Measurements from ENCODE around the gene KDM1B. TPM values are rescaled to one million over a fixed set of nuclear protein-coding genes. Genes with fewer than 3 reads are reported as not detected.

KDM1B gene
- total RNA-seq, 1 experiment from 2014 or later: 21.2 TPM

GRCh38 chr6:18247002-18247401 lies 91.8 kb downstream of the KDM1B start:
- no peak for DNase-seq (ENCODE audit: unreplicated experiment)
- no peaks in the 10 kb centered on the region for H3K27me3 Mint-ChIP-seq (ENCODE audit: insufficient read depth, unreplicated experiment)
- H3K4me3 Mint-ChIP-seq (ENCODE audit: unreplicated experiment): no peak overlapping the region
- no peak for TF ChIP-seq CTCF (IDR thresholded peaks at IDR 0.05; ENCODE audit: unreplicated experiment)
- H3K36me3 Mint-ChIP-seq (ENCODE audit: insufficient read depth, unreplicated experiment): peaks cover 86% of the 10 kb centered on the region
- H3K9me3 Mint-ChIP-seq (ENCODE audit: unreplicated experiment): peaks cover 5% of the 10 kb centered on the region
- no TSS peak for BruUV-seq (replicated peaks)
- H3K27ac Mint-ChIP-seq (ENCODE audit: low read depth, unreplicated experiment): peak overlapping the region; percentile 82
- intact Hi-C loops (cut with micrococcal nuclease): no loop called here
- POLR2A ChIA-PET: interaction anchor here (0.6 to 3.5 kb wide), 13 partner anchors 8 to 383 kb away, joined by 3 to 65 read pairs (median 4); partner anchors contain the start of genes DEK, KDM1B, KIF13A and RNF144B
- CTCF ChIA-PET: interaction anchor here (0.6 to 0.9 kb wide), 2 partner anchors 157 to 431 kb away, joined by 3 to 4 read pairs; no protein-coding TSS in a partner anchor
- H3K4me1 Mint-ChIP-seq (ENCODE audit: insufficient read depth, unreplicated experiment): peaks cover 16% of the 10 kb centered on the region

- H3K36me3 Mint-ChIP-seq (ENCODE audit: insufficient read depth, unreplicated experiment): peaks cover 88% of the 10 kb centered on the region
- CTCF ChIA-PET: no interaction called here
- BruUV-seq (replicated peaks): no TSS peak
- no peak for DNase-seq (ENCODE audit: unreplicated experiment)
- H3K4me1 Mint-ChIP-seq (ENCODE audit: insufficient read depth, unreplicated experiment): peaks cover 10% of the 10 kb centered on the region
- H3K9me3 Mint-ChIP-seq (ENCODE audit: unreplicated experiment): no peaks in the 10 kb centered on the region
- intact Hi-C loops (cut with micrococcal nuclease): no loop called here
- no peaks in the 10 kb centered on the region for H3K27me3 Mint-ChIP-seq (ENCODE audit: insufficient read depth, unreplicated experiment)
- no peak overlapping the region for H3K27ac Mint-ChIP-seq (ENCODE audit: low read depth, unreplicated experiment)
- no peak overlapping the region for H3K4me3 Mint-ChIP-seq (ENCODE audit: unreplicated experiment)
- POLR2A ChIA-PET: interaction anchor here (3.5 kb wide), 1 partner anchor 13 kb away, joined by 65 read pairs; the partner anchor contains the start of gene DEK
- TF ChIP-seq CTCF (IDR thresholded peaks at IDR 0.05; ENCODE audit: unreplicated experiment): no peak
These were observed 93.5 kb downstream of the KDM1B start for GRCh38 chr6:18248698-18249097.

- intact Hi-C loops (cut with micrococcal nuclease): no loop called here
- H3K36me3 Mint-ChIP-seq (ENCODE audit: insufficient read depth, unreplicated experiment): peaks cover 88% of the 10 kb centered on the region
- no peak overlapping the region for H3K4me3 Mint-ChIP-seq (ENCODE audit: unreplicated experiment)
- H3K27ac Mint-ChIP-seq (ENCODE audit: low read depth, unreplicated experiment): no peak overlapping the region
- H3K27me3 Mint-ChIP-seq (ENCODE audit: insufficient read depth, unreplicated experiment): no peaks in the 10 kb centered on the region
- H3K9me3 Mint-ChIP-seq (ENCODE audit: unreplicated experiment): no peaks in the 10 kb centered on the region
- no peak for DNase-seq (ENCODE audit: unreplicated experiment)
- ChIA-PET CTCF (interaction anchor here (0.6 kb wide), 1 partner anchor 145 kb away, joined by 3 read pairs; no protein-coding TSS in a partner anchor), POLR2A (interaction anchor here (0.7 to 3.3 kb wide), 2 partner anchors 10 to 226 kb away, joined by 3 to 11 read pairs; no protein-coding TSS in a partner anchor)
- peaks cover 10% of the 10 kb centered on the region for H3K4me1 Mint-ChIP-seq (ENCODE audit: insufficient read depth, unreplicated experiment)
- TF ChIP-seq CTCF (IDR thresholded peaks at IDR 0.05; ENCODE audit: unreplicated experiment): no peak
- BruUV-seq (replicated peaks): no TSS peak
These were observed 94.0 kb downstream of the KDM1B start for GRCh38 chr6:18249271-18249670.

GRCh38 chr6:18253635-18254034 lies 98.4 kb downstream of the KDM1B start:
- TF ChIP-seq CTCF (IDR thresholded peaks at IDR 0.05; ENCODE audit: unreplicated experiment): no peak
- Mint-ChIP-seq H3K9me3 (ENCODE audit: unreplicated experiment) (no peaks in the 10 kb centered on the region), H3K27me3 (ENCODE audit: insufficient read depth, unreplicated experiment) (no peaks in the 10 kb centered on the region), H3K4me3 (ENCODE audit: unreplicated experiment) (no peak overlapping the region), H3K4me1 (ENCODE audit: insufficient read depth, unreplicated experiment) (no peaks in the 10 kb centered on the region), H3K27ac (ENCODE audit: low read depth, unreplicated experiment) (no peak overlapping the region), H3K36me3 (ENCODE audit: insufficient read depth, unreplicated experiment) (peaks cover 98% of the 10 kb centered on the region)
- intact Hi-C loops (cut with micrococcal nuclease): no loop called here
- no peak for DNase-seq (ENCODE audit: unreplicated experiment)
- no TSS peak for BruUV-seq (replicated peaks)
- ChIA-PET CTCF (interaction anchor here (1.2 kb wide), 1 partner anchor 250 kb away, joined by 3 read pairs; no protein-coding TSS in a partner anchor), POLR2A (interaction anchor here (1.0 to 1.5 kb wide), 5 partner anchors 9 to 98 kb away, joined by 3 to 5 read pairs (median 4); no protein-coding TSS in a partner anchor)

Measured in MCF 10A (cell line).